Measurements from ENCODE around the gene PRR20A. TPM values are rescaled to one million over a fixed set of nuclear protein-coding genes. Genes with fewer than 3 reads are reported as not detected.
"Not testable (repeated sequence)": the region's sequence is repeated elsewhere in the genome, so short reads cannot be mapped to it uniquely, and the experiment has no call there.

PRR20A gene
- total RNA-seq, 4 donors from 2014 or later = not detected

DNA sequence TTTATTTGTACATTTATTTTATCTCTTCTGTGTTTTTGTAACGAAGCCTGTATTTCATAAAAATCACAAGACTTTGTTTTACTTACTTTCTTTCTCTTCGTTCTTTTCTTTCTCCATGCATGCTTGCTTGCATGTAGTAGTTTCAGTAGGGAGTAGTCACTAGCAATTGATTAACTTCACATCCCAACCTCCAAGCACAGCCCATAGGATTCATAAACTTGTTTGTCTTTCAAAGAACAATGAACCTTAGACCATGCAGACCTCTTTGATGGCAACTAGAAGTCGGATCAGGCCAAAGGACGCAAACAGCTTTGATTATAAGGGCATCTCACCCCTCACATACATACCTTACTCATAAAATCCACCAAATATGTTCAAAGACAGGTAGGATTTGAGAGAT lies 3.1 kb upstream of the PRR20A start:
- 77 to 81% methylated on average over 4 of the region's 4 CpGs for WGBS, 2 donors
- no peak for TF ChIP-seq CTCF (IDR thresholded peaks at IDR 0.05)
- no peak for TF ChIP-seq POLR2A (IDR thresholded peaks at IDR 0.05)

GRCh38 chr13:57138988-57139387 lies 1.7 kb upstream of the PRR20A start:
- Histone ChIP-seq H3K27ac (no peak overlapping the region), H3K4me1 (no peaks in the 10 kb centered on the region), H3K27me3 (no peaks in the 10 kb centered on the region), H3K9me3 (no peaks in the 10 kb centered on the region), H3K4me3 (replicated peaks in 1 of 3) (no peak overlapping the region), H3K36me3 (no peaks in the 10 kb centered on the region)
- TF ChIP-seq POLR2A (IDR thresholded peaks at IDR 0.05) (no peak), CTCF (IDR thresholded peaks at IDR 0.05) (no peak)
- WGBS, 2 donors = 89 to 94% methylated on average over 5 of the region's 5 CpGs
- DNase-seq = no peak
- intact Hi-C loops (cut with DNase I) = no loop called here

More for the DNA sequence above, 3.1 kb upstream of the PRR20A start:
- Histone ChIP-seq H3K4me1 (no peaks in the 10 kb centered on the region), H3K4me3 (replicated peaks in 1 of 3) (no peak overlapping the region), H3K9me3 (no peaks in the 10 kb centered on the region), H3K27ac (no peak overlapping the region), H3K36me3 (no peaks in the 10 kb centered on the region), H3K27me3 (no peaks in the 10 kb centered on the region)
- intact Hi-C loops (cut with DNase I) = no loop called here
- no peak for DNase-seq

- H3K4me1 ChIP-seq; H3K27ac ChIP-seq; H3K4me3 ChIP-seq (replicated peaks in 1 of 3); H3K9me3 ChIP-seq; H3K36me3 ChIP-seq; DNase-seq; H3K27me3 ChIP-seq; intact Hi-C loops (cut with DNase I): not testable (repeated sequence)
- 89% methylated on average over 6 of the region's 18 CpGs; no CpG with 5 or more reads in 1 of the 2 donors for WGBS, 2 donors
Observed at GRCh38 chr13:57139781-57140180, 937 bp upstream of the PRR20A start.

DNA sequence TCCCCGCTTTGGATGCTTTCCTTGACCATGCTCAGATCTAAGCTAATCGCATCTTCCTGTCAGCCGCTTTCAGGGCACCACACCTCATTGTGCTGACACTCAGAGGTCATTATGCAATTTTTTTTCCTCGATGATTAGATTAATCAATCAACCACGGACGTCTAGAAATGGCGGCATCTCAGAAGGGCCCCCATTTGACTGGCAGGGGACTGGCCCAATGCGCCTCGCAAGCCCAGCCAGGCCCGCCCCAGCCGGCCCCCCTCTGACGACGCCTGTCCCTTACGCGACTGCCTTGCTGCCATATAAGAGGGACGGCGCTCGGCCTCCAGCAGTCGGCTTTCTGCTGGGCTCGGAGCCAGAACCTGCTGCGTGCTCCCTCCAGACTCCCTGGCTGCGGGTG lies 6.5 kb downstream of the PRR20A start, which contains the start of gene PRR20B:
PRR20B (plus strand) TSS at position 301 of the 400 bp plus-strand sequence. CDS start 387 bp downstream, outside the sequence.
- H3K4me1 ChIP-seq; H3K9me3 ChIP-seq; H3K27me3 ChIP-seq; H3K27ac ChIP-seq; intact Hi-C loops (cut with DNase I); H3K36me3 ChIP-seq; H3K4me3 ChIP-seq (replicated peaks in 1 of 3); DNase-seq: not testable (repeated sequence)
- WGBS, 2 donors = no CpG with 5 or more reads among the region's 22 CpGs

GRCh38 chr13:57148106-57148505 lies 7.4 kb downstream of the PRR20A start:
- H3K27ac ChIP-seq; H3K36me3 ChIP-seq; intact Hi-C loops (cut with DNase I); H3K9me3 ChIP-seq; H3K4me1 ChIP-seq; H3K4me3 ChIP-seq (replicated peaks in 1 of 3); H3K27me3 ChIP-seq; DNase-seq: not testable (repeated sequence)
- WGBS, 2 donors = 94 to 96% methylated on average over 9 to 10 of the region's 14 CpGs

DNA sequence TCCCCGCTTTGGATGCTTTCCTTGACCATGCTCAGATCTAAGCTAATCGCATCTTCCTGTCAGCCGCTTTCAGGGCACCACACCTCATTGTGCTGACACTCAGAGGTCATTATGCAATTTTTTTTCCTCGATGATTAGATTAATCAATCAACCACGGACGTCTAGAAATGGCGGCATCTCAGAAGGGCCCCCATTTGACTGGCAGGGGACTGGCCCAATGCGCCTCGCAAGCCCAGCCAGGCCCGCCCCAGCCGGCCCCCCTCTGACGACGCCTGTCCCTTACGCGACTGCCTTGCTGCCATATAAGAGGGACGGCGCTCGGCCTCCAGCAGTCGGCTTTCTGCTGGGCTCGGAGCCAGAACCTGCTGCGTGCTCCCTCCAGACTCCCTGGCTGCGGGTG lies 13.0 kb downstream of the PRR20A start, which contains the start of gene PRR20C:
PRR20C (plus strand) TSS at position 301 of the 400 bp plus-strand sequence. CDS start 387 bp downstream, outside the sequence.
- DNase-seq; H3K27me3 ChIP-seq; H3K4me1 ChIP-seq; H3K4me3 ChIP-seq (replicated peaks in 1 of 3); intact Hi-C loops (cut with DNase I); H3K9me3 ChIP-seq; H3K27ac ChIP-seq; H3K36me3 ChIP-seq: not testable (repeated sequence)
- no CpG with 5 or more reads among the region's 22 CpGs for WGBS, 2 donors

- H3K36me3 ChIP-seq; H3K4me3 ChIP-seq (replicated peaks in 1 of 3); H3K27ac ChIP-seq; H3K9me3 ChIP-seq; intact Hi-C loops (cut with DNase I); H3K4me1 ChIP-seq; H3K27me3 ChIP-seq; DNase-seq: not testable (repeated sequence)
- WGBS, 2 donors = no CpG with 5 or more reads among the region's 22 CpGs
Observed at GRCh38 chr13:57160332-57160731, 19.6 kb downstream of the PRR20A start, which contains the start of gene PRR20D. Gene PRR20D, plus strand, starts transcription at chr13:57160632. Its CDS starts 387 bp downstream, at chr13:57161019.

GRCh38 chr13:57166897-57167296 lies 26.2 kb downstream of the PRR20A start, which contains the start of gene PRR20E:
Gene PRR20E, plus strand, starts transcription at chr13:57167197. Its CDS starts 387 bp downstream, at chr13:57167584.
- H3K27ac ChIP-seq; H3K4me3 ChIP-seq (replicated peaks in 1 of 3); H3K9me3 ChIP-seq; H3K27me3 ChIP-seq; DNase-seq; H3K36me3 ChIP-seq; H3K4me1 ChIP-seq; intact Hi-C loops (cut with DNase I): not testable (repeated sequence)
- WGBS, 2 donors = no CpG with 5 or more reads among the region's 22 CpGs
